Heart right ventricle (tissue), 16 donors: ENCODE data around the gene RBBP6. TPM values are rescaled to one million over a fixed set of nuclear protein-coding genes. Genes with fewer than 3 reads are reported as not detected.
"Not testable (repeated sequence)": the region's sequence is repeated elsewhere in the genome, so short reads cannot be mapped to it uniquely, and the experiment has no call there.

ENCODE experiments used
- ATAC-seq, 8 donors: fragments of 200-7000 bp; cut with Tn5 transposase; one replicate each; pipeline ENCODE4 v1.9.1; 2020; ENCODE audit warnings: mild to moderate bottlenecking in 8 of 8, moderate library complexity in 8 of 8, moderate number of reproducible peaks in 1 of 8
- DNase-seq, 2 donors: peaks; one replicate each; pipeline ENCODE4 v3.0.0-alpha.2; 2020
- H3K27ac ChIP-seq, 10 donors: fragments of 200-600 bp; sonication (generic) in 2 of 10; one replicate each; pipeline versions ENCODE4 v1.5.0 to v1.8.0; 2020 to 2022; ENCODE audit warnings: mild to moderate bottlenecking in 3 of 10
- H3K27me3 ChIP-seq, 7 donors: fragments of 200-600 bp; one replicate each; pipeline ENCODE4 v1.8.0; 2021 to 2022; ENCODE audit warnings: mild to moderate bottlenecking in 2 of 7
- H3K36me3 ChIP-seq, 9 donors: fragments of 200-600 bp; sonication (generic) in 1 of 9; one replicate each; pipeline versions ENCODE4 v1.5.0 to v1.8.0; 2020 to 2022; ENCODE audit warnings: mild to moderate bottlenecking in 2 of 9
- H3K4me1 ChIP-seq, 9 donors: fragments of 200-600 bp; sonication (generic) in 1 of 9; one replicate each; pipeline versions ENCODE4 v1.5.0 to v1.8.0; 2020 to 2022; ENCODE audit warnings: mild to moderate bottlenecking in 4 of 9
- H3K4me3 ChIP-seq, 10 donors: fragments of 200-600 bp; sonication (generic) in 2 of 10; one replicate each; pipeline versions ENCODE4 v1.5.0 to v1.8.0; 2020 to 2022; ENCODE audit warnings: mild to moderate bottlenecking in 7 of 10, moderate library complexity in 2 of 10
- H3K9me3 ChIP-seq, 11 donors: fragments of 200-600 bp in 10 of 11; sonication (generic) in 2 of 11; one replicate each; pipeline versions ENCODE4 v1.5.0 to v1.8.0; 2013 to 2022; ENCODE audit warnings: mild to moderate bottlenecking in 2 of 11, control low read depth in 1 of 11, moderate library complexity in 1 of 11
- WGBS, 2 donors: extraction: QIAGEN DNeasy Blood & Tissue Kit; methylation state at CpG; one replicate each; pipeline ENCODE4 v1.1.7; 2013; ENCODE audit warnings: inconsistent platforms in 1 of 2; 5-methylcytosine and 5-hydroxymethylcytosine counted together
- intact Hi-C, 10 donors: fragments of 100-400 bp; cut with DNase I; formaldehyde crosslinking; loops; one replicate each; pipeline versions ENCODE4 v1.11.1 to v1.14.2; 2022
- polyA plus RNA-seq, 2 donors: library from polyadenylated mRNA; stranded (reverse); fragments of 200-250 nt; gene quantifications; one replicate each; pipeline ENCODE4 v1.2.3, GENCODE V29; 2013
- total RNA-seq, 10 donors: library from RNA; stranded (reverse); fragmentation: NEBNext Ultra II Directional in 3 of 10; extraction: Animal tissue kit (Norgen Biotek cat#: 25700) in 3 of 10; gene quantifications; one replicate each; pipeline versions ENCODE4 v1.2.1 to v1.2.4, GENCODE V29; 2021 to 2023
- TF ChIP-seq, protein P1 (sequence below), 9 donors: fragments of 200-600 bp; sonication (generic) in 2 of 9; IDR thresholded peaks; one replicate each; pipeline versions ENCODE4 v1.5.0 to v1.8.0; 2021 to 2022; ENCODE audit warnings: antibody characterized with exemption in 9 of 9, mild to moderate bottlenecking in 5 of 9, moderate library complexity in 1 of 9
- donor health status: Arrhythmogenic right ventricular cardiomyopathy.
- donor health status: ischemic (EF 13 %, LVEDD 7.1; RV severe dilation, severe dysfunction).
- donor health status: healthy with polysubstance abuse.
- donor health status: DM: no; HTN: yes; CAD: no.
- donor health status: DM: no; HTN: no; CAD: no.
- donor health status: ischemic (EF 25% LVEDD 6.9; RV normal size, moderate dysfunction).
- donor health status: ischemic (EF 25% LVEDD 5.7; RV mildly dilated, moderate dysfunction).
- donor health status: healthy.
- donor health status: DM: yes; HTN: yes; CAD: no.
- donor health status: Ischemic cardiomyopathy.
- donor health status: ischemic (EF 35%, LVEDD 5.7; RV mildly dilated, moderate dysfunction).
- donor health status: nonischemic (EF 11% LVEDD 7.7; RV severe dilation, severe dysfunction).
- donor health status: DM: yes; HTN: yes; CAD: no.
- donor health status: PGD.
- donor health status: ischemic (EF 29% LVEDD 5.4; RV normal size, mild dysfunction).
- donor health status: nonischemic (EF 23%, LVEDD 6.1; RV moderate dilation, normal function).

RBBP6 gene
- total and polyA plus RNA-seq, 12 donors: 18.9 to 50.3 (median 33.1) TPM

DNA sequence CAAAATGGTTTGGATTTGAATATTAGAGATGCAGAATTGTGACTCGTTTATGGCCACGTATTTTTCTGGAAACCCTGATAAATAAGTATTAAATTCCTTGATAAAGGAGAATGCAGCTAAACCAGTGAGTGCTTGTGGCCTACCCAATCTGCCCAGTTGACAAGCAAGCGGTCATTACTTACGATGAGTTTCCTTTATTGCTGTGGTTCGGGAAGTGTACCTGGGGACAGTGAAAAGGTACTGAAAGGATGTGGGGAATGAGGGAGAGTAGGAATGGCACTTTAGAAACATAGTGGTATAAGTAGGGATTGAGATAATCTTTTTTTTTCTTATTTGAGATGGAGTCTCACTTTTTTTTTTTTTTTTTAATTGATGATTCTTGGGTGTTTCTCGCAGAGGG lies 33.8 kb downstream of the RBBP6 start:
- Histone ChIP-seq H3K27me3 (no peaks in the 10 kb centered on the region), H3K27ac (no peak overlapping the region), H3K4me3 (no peak overlapping the region), H3K9me3 (peaks cover 0 to 4% (median 0%) of the 10 kb centered on the region in 11 donors), H3K4me1 (no peaks in the 10 kb centered on the region), H3K36me3 (peaks cover 3 to 51% (median 41%) of the 10 kb centered on the region in 9 donors)
- TF ChIP-seq, protein P1, sequence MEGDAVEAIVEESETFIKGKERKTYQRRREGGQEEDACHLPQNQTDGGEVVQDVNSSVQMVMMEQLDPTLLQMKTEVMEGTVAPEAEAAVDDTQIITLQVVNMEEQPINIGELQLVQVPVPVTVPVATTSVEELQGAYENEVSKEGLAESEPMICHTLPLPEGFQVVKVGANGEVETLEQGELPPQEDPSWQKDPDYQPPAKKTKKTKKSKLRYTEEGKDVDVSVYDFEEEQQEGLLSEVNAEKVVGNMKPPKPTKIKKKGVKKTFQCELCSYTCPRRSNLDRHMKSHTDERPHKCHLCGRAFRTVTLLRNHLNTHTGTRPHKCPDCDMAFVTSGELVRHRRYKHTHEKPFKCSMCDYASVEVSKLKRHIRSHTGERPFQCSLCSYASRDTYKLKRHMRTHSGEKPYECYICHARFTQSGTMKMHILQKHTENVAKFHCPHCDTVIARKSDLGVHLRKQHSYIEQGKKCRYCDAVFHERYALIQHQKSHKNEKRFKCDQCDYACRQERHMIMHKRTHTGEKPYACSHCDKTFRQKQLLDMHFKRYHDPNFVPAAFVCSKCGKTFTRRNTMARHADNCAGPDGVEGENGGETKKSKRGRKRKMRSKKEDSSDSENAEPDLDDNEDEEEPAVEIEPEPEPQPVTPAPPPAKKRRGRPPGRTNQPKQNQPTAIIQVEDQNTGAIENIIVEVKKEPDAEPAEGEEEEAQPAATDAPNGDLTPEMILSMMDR (IDR thresholded peaks at IDR 0.05): no peak
- DNase-seq: no peak
- intact Hi-C loops: loop anchor here in 3 of 10 donors (5.0 to 10.0 kb wide), 2 partner anchors 229 to 232 kb away; no protein-coding TSS in a partner anchor
- 94 to 97% methylated on average over 6 of the region's 6 CpGs for WGBS, 2 donors
- no peak for ATAC-seq

DNA sequence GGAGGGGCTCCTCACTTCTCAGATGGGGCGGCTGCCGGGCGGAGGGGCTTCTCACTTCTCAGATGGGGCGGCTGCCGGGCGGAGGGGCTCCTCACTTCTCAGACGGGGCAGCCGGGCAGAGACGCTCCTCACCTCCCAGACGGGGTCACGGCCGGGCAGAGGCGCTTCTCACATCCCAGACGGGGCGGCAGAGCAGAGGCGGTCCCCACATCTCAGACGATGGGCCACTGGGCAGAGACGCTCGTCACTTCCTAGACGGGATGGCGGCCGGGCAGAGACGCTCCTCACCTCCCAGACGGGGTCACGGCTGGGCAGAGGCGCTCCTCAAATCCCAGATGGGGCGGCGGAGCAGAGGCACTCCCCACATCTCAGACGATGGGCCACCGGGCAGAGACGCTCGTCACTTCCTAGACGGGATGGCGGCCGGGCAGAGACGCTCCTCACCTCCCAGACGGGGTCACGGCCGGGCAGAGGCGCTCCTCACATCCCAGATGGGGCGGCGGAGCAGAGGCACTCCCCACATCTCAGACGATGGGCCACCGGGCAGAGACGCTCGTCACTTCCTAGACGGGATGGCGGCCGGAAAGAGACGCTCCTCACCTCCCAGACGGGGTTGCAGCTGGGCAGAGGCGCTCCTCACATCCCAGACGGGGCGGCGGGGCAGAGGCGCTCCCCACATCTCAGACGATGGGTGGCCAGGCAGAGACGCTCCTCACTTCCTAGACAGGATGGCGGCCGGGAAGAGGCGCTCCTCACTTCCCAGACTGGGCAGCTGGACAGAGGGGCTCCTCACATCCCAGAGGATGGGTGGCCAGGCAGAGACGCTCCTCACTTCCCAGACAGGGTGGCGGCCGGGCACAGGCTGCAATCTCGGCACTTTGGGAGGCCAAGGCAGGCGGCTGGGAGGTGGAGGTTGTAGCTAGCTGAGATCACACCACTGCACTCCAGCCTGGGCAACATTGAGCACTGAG lies 35.4 kb downstream of the RBBP6 start:
- intact Hi-C loops: loop anchor here in 3 of 10 donors (5.0 to 10.0 kb wide), 2 partner anchors 228 to 230 kb away; no protein-coding TSS in a partner anchor
- H3K36me3 ChIP-seq: peaks cover 0 to 34% (median 25%) of the 10 kb centered on the region in 9 donors
- 97 to 98% methylated on average over 50 to 59 of the region's 66 CpGs for WGBS, 2 donors
- H3K27me3 ChIP-seq, H3K4me3 ChIP-seq, DNase-seq, H3K9me3 ChIP-seq, H3K27ac ChIP-seq, H3K4me1 ChIP-seq, ATAC-seq: not testable (repeated sequence)

DNA sequence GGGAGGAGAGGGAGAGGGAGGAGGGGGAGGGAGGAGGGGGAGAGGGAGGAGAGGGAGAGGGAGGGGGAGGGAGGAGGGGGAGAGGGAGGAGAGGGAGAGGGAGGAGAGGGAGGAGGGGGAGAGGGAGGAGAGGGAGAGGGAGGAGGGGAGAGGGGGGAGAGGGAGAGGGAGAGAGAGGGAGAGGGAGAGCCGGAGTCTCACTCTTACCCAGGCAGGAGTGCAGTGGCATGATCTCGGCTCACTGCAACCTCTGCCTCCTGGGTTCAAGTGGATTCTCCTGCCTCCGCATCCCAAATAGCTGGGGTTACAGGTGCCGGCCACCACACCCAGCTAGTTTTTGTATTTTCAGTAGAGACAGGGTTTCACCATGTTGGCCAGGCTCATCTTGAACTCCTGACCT lies 36.4 kb downstream of the RBBP6 start:
- ATAC-seq, DNase-seq, H3K27ac ChIP-seq, H3K4me1 ChIP-seq, H3K4me3 ChIP-seq, H3K9me3 ChIP-seq, H3K27me3 ChIP-seq: not testable (repeated sequence)
- intact Hi-C loops: loop anchor here in 1 of 10 donors (10.0 kb wide), 1 partner anchor 229 kb away; no protein-coding TSS in a partner anchor
- peaks cover 0 to 24% (median 15%) of the 10 kb centered on the region in 9 donors for H3K36me3 ChIP-seq
- 83 to 92% methylated on average over 4 of the region's 4 CpGs for WGBS, 2 donors

DNA sequence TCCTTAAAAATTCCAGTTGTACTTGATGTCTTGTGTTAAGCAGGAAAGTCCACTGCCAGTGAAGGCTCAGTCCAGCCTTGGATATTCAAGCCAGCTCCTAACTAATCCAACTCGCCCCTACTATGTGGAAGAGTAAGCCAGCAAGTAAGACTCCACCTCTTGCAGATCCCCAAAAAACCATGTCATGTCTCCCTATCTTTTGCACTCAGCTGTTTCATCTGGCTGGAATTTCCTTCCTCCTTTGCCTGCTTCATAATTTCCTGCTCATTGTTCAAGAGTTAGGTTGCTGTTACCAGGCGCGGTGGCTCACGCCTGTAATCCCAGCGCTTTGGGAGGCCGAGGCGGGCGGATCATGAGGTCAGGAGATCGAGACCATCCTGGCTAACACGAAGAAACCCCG lies 37.8 kb downstream of the RBBP6 start:
- intact Hi-C loops: loop anchor here in 1 of 10 donors (10.0 kb wide), 1 partner anchor 228 kb away; no protein-coding TSS in a partner anchor
- DNase-seq (no peak), ATAC-seq (no peak)
- peaks cover 0 to 10% (median under 1%) of the 10 kb centered on the region in 9 donors for H3K36me3 ChIP-seq
- H3K27me3 ChIP-seq: no peaks in the 10 kb centered on the region
- peaks cover 0 to 4% (median 0%) of the 10 kb centered on the region in 11 donors for H3K9me3 ChIP-seq
- peaks cover 0 to 6% (median 0%) of the 10 kb centered on the region in 9 donors for H3K4me1 ChIP-seq
- TF ChIP-seq, protein P1 (IDR thresholded peaks at IDR 0.05): no peak
- H3K4me3 ChIP-seq: no peak overlapping the region
- 64 to 72% methylated on average over 11 of the region's 11 CpGs for WGBS, 2 donors
- no peak overlapping the region for H3K27ac ChIP-seq

DNA sequence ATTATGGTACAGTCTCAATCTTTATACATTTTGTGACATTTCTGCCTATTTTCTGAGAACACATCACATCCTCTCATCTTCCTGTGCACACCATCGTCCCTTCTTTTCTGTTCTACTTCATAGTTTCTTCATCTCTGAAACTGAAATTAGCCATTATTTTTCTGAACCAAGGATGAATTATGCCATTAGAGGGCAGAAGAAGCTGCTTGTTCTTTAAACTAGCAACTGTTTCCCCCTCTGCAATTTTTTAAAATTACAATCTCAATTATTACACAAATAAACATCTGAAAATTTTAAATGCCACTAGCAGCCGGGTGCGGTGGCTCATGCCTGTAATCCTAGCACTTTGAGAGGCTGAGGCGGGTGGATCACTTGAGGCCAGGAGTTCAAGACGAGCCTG lies 41.3 kb downstream of the RBBP6 start:
- Histone ChIP-seq H3K27ac (no peak overlapping the region), H3K4me3 (no peak overlapping the region), H3K9me3 (no peaks in the 10 kb centered on the region), H3K27me3 (no peaks in the 10 kb centered on the region), H3K4me1 (peaks cover 0 to 6% (median 0%) of the 10 kb centered on the region in 9 donors), H3K36me3 (no peaks in the 10 kb centered on the region)
- intact Hi-C loops: loop anchor here in 4 of 10 donors (5.0 to 10.0 kb wide), 2 partner anchors 104 to 107 kb away; no protein-coding TSS in a partner anchor
- WGBS, 2 donors: 71 to 73% methylated on average over 5 of the region's 5 CpGs
- TF ChIP-seq, protein P1 (IDR thresholded peaks at IDR 0.05): peak in 6 of 9 donors; percentile 33 to 58 (median 52)
- DNase-seq (no peak), ATAC-seq (no peak)
